ENCODE results near the gene NTF3. TPM values are rescaled to one million over a fixed set of nuclear protein-coding genes. Genes with fewer than 3 reads are reported as not detected.

Gene NTF3
- total RNA-seq, 1 experiment from 2014 or later: not detected

- H3K9ac ChIP-seq (ENCODE audit: low read length): peak overlapping the region; percentile 29
- ChIA-PET RAD21 (ENCODE audit: low non-redundant PET in 1 of 2, low total read pairs in 2 of 2, uncharacterized antibody in 2 of 2, unreplicated experiment in 2 of 2) (no interaction called here), CTCF (no interaction called here), POLR2A (no interaction called here)
- H3K27ac ChIP-seq (ENCODE audit: low read depth, low read length): no peak overlapping the region; the same call in 1 of the 2 replicates
- H3K4me2 ChIP-seq (ENCODE audit: low read length): peak overlapping the region; percentile 68
- ATAC-seq: peak; percentile 87
- TF ChIP-seq RAD21 (IDR thresholded peaks at IDR 0.05; ENCODE audit: low read depth) (0 out of 2 replicates have a peak, but pooled peaks have one; percentile 13), CBX3 (IDR thresholded peaks at IDR 0.05; ENCODE audit: low read depth) (0 out of 2 replicates have a peak, but pooled peaks have one; percentile 11), POLR2A (IDR thresholded peaks at IDR 0.05; ENCODE audit: borderline replicate concordance, extremely low read depth, insufficient read depth, insufficient read length) (no peak), FOSL1 (IDR thresholded peaks at IDR 0.05; ENCODE audit: low read depth) (peak; percentile 83), SP1 (IDR thresholded peaks at IDR 0.05; ENCODE audit: low read depth) (peak; percentile 73), EGR1 (IDR thresholded peaks at IDR 0.05; ENCODE audit: low read depth) (no peak), JUND (IDR thresholded peaks at IDR 0.05) (peak; percentile 85), EZH2phosphoT487 (IDR thresholded peaks at IDR 0.05; ENCODE audit: borderline replicate concordance) (no peak), ZFX (IDR thresholded peaks at IDR 0.05) (no peak)
- BruUV-seq (replicated peaks): no TSS peak
- H3K4me1 ChIP-seq (ENCODE audit: control insufficient read depth in 1 of 2, insufficient read depth in 2 of 2, low read length in 2 of 2): peaks cover 13 to 23% of the 10 kb centered on the region in 2 experiments
- H2AFZ ChIP-seq (ENCODE audit: low read depth, low read length, poor library complexity, severe bottlenecking): no peak overlapping the region
- H3K79me2 ChIP-seq (ENCODE audit: insufficient read depth, low read length): no peaks in the 10 kb centered on the region
- intact Hi-C loops (cut with micrococcal nuclease): no loop called here
- no peaks in the 10 kb centered on the region for H3K27me3 ChIP-seq (ENCODE audit: insufficient read depth, low read length)
- H3K9me3 ChIP-seq (ENCODE audit: control insufficient read depth in 1 of 2, insufficient read depth in 1 of 2, low read depth in 1 of 2, low read length in 2 of 2): no peaks in the 10 kb centered on the region
- H4K20me1 ChIP-seq (ENCODE audit: insufficient read depth): no peaks in the 10 kb centered on the region
- peak; percentile 52 for DNase-seq (ENCODE audit: low read depth, low spot score)
- H3K36me3 ChIP-seq (ENCODE audit: control insufficient read depth in 1 of 2, insufficient read depth in 2 of 2, low read length in 2 of 2): no peaks in the 10 kb centered on the region
- H3K9me2 ChIP-seq (ENCODE audit: insufficient read depth): no peaks in the 10 kb centered on the region
- H3K4me3 ChIP-seq (replicated peaks in 1 of 2; ENCODE audit: low read depth in 1 of 2, low read length in 2 of 2): peak overlapping the region in 1 of 2 experiments; percentile 27; a peak in 2 of 4 replicates
These were observed 43.0 kb upstream of the NTF3 start for GRCh38 chr12:5388581-5389535.

GRCh38 chr12:5390174-5390799 lies 41.6 kb upstream of the NTF3 start:
- RAD21 ChIA-PET (ENCODE audit: low non-redundant PET in 1 of 2, low total read pairs in 2 of 2, uncharacterized antibody in 2 of 2, unreplicated experiment in 2 of 2): no interaction called here
- Histone ChIP-seq H3K27me3 (ENCODE audit: insufficient read depth, low read length) (no peaks in the 10 kb centered on the region), H2AFZ (ENCODE audit: low read depth, low read length, poor library complexity, severe bottlenecking) (no peak overlapping the region), H3K4me1 (ENCODE audit: control insufficient read depth in 1 of 2, insufficient read depth in 2 of 2, low read length in 2 of 2) (peaks cover 13 to 23% of the 10 kb centered on the region in 2 experiments), H4K20me1 (ENCODE audit: insufficient read depth) (no peaks in the 10 kb centered on the region), H3K9me2 (ENCODE audit: insufficient read depth) (no peaks in the 10 kb centered on the region), H3K36me3 (ENCODE audit: control insufficient read depth in 1 of 2, insufficient read depth in 2 of 2, low read length in 2 of 2) (no peaks in the 10 kb centered on the region), H3K79me2 (ENCODE audit: insufficient read depth, low read length) (no peaks in the 10 kb centered on the region), H3K4me3 (replicated peaks in 1 of 2; ENCODE audit: low read depth in 1 of 2, low read length in 2 of 2) (no peak overlapping the region), H3K27ac (ENCODE audit: low read depth, low read length) (no peak overlapping the region), H3K9ac (ENCODE audit: low read length) (no peak overlapping the region), H3K4me2 (ENCODE audit: low read length) (no peak overlapping the region), H3K9me3 (ENCODE audit: control insufficient read depth in 1 of 2, insufficient read depth in 1 of 2, low read depth in 1 of 2, low read length in 2 of 2) (no peaks in the 10 kb centered on the region)
- ATAC-seq (no peak), DNase-seq (ENCODE audit: low read depth, low spot score) (no peak)
- intact Hi-C loops (cut with micrococcal nuclease): no loop called here
- CTCF ChIA-PET: no interaction called here
- BruUV-seq (replicated peaks): no TSS peak
- POLR2A ChIA-PET: no interaction called here
- TF ChIP-seq ZBTB33 (IDR thresholded peaks at IDR 0.05; ENCODE audit: extremely low read depth, insufficient replicate concordance, low read length) (no peak), CEBPB (IDR thresholded peaks at IDR 0.05; ENCODE audit: low read depth) (no peak), ATF3 (IDR thresholded peaks at IDR 0.05) (no peak), RAD21 (IDR thresholded peaks at IDR 0.05; ENCODE audit: low read depth) (no peak), EGR1 (IDR thresholded peaks at IDR 0.05; ENCODE audit: low read depth) (no peak), CBX3 (IDR thresholded peaks at IDR 0.05; ENCODE audit: low read depth) (no peak), ZFX (IDR thresholded peaks at IDR 0.05) (no peak), SRF (IDR thresholded peaks at IDR 0.05; ENCODE audit: low read depth) (no peak), SP1 (IDR thresholded peaks at IDR 0.05; ENCODE audit: low read depth) (no peak), JUND (IDR thresholded peaks at IDR 0.05) (no peak), SIN3A (IDR thresholded peaks at IDR 0.05; ENCODE audit: low read depth) (no peak)
